DND-41 (cell line): ENCODE data around the gene GRIK2.

ENCODE experiments used
- ATAC-seq: fragments of 200-7000 bp; cut with Tn5 transposase; 3 replicates; pipeline ENCODE4 v1.9.1; 2021; ENCODE audit warnings: low read depth; ENCODE audit not compliant: insufficient read depth
- DNase-seq: peaks from one replicate; pipeline ENCODE4 v3.0.0-alpha.2; 2020
- H2AFZ ChIP-seq: 2 replicates; pipeline ENCODE4 v1.6.0; 2012; ENCODE audit warnings: low read depth, low read length
- H3K27ac ChIP-seq: 2 replicates; pipeline ENCODE4 v1.5.1; 2012; ENCODE audit warnings: low read length, inconsistent platforms
- H3K27me3 ChIP-seq: fragments of 200-600 bp; sonication (generic); 2 replicates; pipeline ENCODE4 v1.6.0; 2012; ENCODE audit warnings: low read length, mild to moderate bottlenecking, inconsistent platforms; ENCODE audit not compliant: insufficient read depth, poor library complexity
- H3K36me3 ChIP-seq: 2 replicates; pipeline ENCODE4 v1.5.1; 2012; ENCODE audit warnings: low read length, inconsistent platforms; ENCODE audit not compliant: insufficient read depth
- H3K4me1 ChIP-seq: 2 replicates; pipeline ENCODE4 v1.5.1; 2012; ENCODE audit warnings: mild to moderate bottlenecking, low read length; ENCODE audit not compliant: insufficient read depth
- H3K4me2 ChIP-seq: 2 replicates; pipeline ENCODE4 v1.6.0; 2012; ENCODE audit warnings: mild to moderate bottlenecking, moderate library complexity, low read length, inconsistent platforms; ENCODE audit not compliant: insufficient read depth
- H3K4me3 ChIP-seq, 2 experiments: fragments of 200-600 bp in 1 of 2; shearing (Covaris generic) in 1 of 2; 2 replicates each; pipeline ENCODE4 v1.5.1; 2012 to 2016; ENCODE audit warnings: inconsistent platforms in 2 of 2, low read length in 2 of 2, mild to moderate bottlenecking in 2 of 2, low read depth in 1 of 2, moderate library complexity in 1 of 2
- H3K79me2 ChIP-seq: 2 replicates; pipeline ENCODE4 v1.6.0; 2012; ENCODE audit warnings: low read length, inconsistent platforms; ENCODE audit not compliant: insufficient read depth
- H3K9ac ChIP-seq: 2 replicates; pipeline ENCODE4 v1.6.0; 2012; ENCODE audit warnings: low read depth, mild to moderate bottlenecking, inconsistent platforms, low read length, moderate library complexity
- H3K9me3 ChIP-seq: 2 replicates; pipeline ENCODE4 v1.5.1; 2012; ENCODE audit warnings: low read length, moderate library complexity, mild to moderate bottlenecking, inconsistent platforms; ENCODE audit not compliant: insufficient read depth, severe bottlenecking
- H4K20me1 ChIP-seq: 2 replicates; pipeline ENCODE4 v1.6.0; 2012; ENCODE audit warnings: low read length; ENCODE audit not compliant: insufficient read depth
- EZH2 ChIP-seq: IDR thresholded peaks from 3 replicates; pipeline ENCODE4 v1.6.1; 2012; ENCODE audit warnings: borderline replicate concordance, low read depth, mild to moderate bottlenecking, moderate library complexity, low read length, inconsistent platforms; ENCODE audit not compliant: severe bottlenecking
- TF ChIP-seq, protein P1 (sequence below): IDR thresholded peaks from 2 replicates; pipeline ENCODE4 v1.5.1; 2012; ENCODE audit warnings: borderline replicate concordance, low read length, moderate library complexity, mild to moderate bottlenecking; ENCODE audit not compliant: poor library complexity, severe bottlenecking; ENCODE audit errors: extremely low read depth

Gene GRIK2

DNA sequence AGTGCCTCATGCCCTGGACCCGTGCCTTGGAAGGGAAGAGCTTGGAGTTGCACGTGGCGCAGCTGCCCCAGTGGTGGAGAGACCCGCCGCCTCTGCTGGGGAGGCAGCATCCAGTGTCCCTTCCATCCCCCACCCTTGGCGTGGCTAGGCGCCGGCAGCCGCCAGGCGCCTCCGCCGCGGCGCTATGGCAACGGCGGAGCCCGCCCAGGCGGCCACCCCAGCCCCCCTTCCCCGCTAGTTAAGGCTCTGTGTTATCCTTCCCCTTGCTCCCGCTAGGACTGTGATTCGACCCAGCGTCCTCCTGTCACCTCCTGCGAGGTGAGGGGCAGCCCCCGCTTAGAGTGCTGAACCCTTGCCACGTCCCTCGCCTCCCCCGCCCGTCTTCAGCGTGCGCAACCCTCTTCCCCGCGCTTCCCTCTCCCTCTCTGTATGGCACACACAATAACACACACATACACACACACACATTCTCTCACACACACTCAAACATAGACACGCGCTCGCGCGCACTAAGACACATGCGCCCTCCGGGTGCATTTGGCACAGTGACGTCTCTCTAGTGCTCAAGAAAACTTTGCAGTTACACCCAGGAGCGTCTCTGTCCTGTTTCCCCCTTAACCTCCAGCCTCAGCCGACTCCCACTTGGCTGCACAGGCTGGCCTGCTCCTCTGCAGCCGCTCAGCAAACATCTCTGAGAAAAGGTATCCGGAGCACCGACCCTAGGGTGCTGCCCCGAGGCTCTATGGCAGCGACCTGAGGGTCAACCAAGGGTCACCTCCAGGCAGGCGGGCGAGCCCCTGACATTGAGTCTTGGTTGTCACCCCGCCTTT, 8.5 kb downstream of the GRIK2 start:
- Histone ChIP-seq H3K4me2 (no peak overlapping the region), H3K79me2 (no peaks in the 10 kb centered on the region), H4K20me1 (no peaks in the 10 kb centered on the region), H3K4me3 (no peak overlapping the region), H3K27me3 (no peaks in the 10 kb centered on the region), H3K27ac (no peak overlapping the region), H3K9me3 (peaks cover 3% of the 10 kb centered on the region), H2AFZ (no peak overlapping the region), H3K36me3 (no peaks in the 10 kb centered on the region), H3K4me1 (peaks cover 29% of the 10 kb centered on the region), H3K9ac (no peak overlapping the region)
- TF ChIP-seq, protein P1, sequence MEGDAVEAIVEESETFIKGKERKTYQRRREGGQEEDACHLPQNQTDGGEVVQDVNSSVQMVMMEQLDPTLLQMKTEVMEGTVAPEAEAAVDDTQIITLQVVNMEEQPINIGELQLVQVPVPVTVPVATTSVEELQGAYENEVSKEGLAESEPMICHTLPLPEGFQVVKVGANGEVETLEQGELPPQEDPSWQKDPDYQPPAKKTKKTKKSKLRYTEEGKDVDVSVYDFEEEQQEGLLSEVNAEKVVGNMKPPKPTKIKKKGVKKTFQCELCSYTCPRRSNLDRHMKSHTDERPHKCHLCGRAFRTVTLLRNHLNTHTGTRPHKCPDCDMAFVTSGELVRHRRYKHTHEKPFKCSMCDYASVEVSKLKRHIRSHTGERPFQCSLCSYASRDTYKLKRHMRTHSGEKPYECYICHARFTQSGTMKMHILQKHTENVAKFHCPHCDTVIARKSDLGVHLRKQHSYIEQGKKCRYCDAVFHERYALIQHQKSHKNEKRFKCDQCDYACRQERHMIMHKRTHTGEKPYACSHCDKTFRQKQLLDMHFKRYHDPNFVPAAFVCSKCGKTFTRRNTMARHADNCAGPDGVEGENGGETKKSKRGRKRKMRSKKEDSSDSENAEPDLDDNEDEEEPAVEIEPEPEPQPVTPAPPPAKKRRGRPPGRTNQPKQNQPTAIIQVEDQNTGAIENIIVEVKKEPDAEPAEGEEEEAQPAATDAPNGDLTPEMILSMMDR = no peak
- no peak for TF ChIP-seq EZH2
- no peak for ATAC-seq
- no peak for DNase-seq

DNA sequence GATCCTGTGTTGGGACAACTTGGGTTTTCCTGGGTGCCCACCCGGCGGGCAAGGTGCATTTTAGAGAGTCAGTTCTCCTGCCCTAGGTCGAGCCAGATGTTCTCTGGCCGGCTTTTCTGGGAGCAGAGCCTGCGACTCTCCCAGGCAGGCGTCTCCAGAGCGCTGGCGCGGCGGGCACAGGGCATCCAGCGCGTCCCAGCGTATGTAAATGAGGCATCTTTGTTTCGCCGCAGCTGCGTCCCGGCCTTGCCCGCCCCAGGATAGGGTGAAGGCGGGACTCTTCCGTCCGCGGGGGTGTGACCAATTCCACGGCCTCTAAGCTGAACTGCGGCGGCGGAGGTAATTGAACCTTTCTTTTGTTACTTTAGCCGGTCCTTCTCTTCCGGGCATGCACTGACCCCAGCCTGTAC, 9.1 kb downstream of the GRIK2 start:
- Histone ChIP-seq H3K27me3 (no peaks in the 10 kb centered on the region), H3K9ac (no peak overlapping the region), H2AFZ (no peak overlapping the region), H3K79me2 (no peaks in the 10 kb centered on the region), H4K20me1 (no peaks in the 10 kb centered on the region), H3K27ac (no peak overlapping the region), H3K36me3 (no peaks in the 10 kb centered on the region), H3K4me3 (no peak overlapping the region), H3K4me2 (no peak overlapping the region), H3K9me3 (peaks cover 3% of the 10 kb centered on the region), H3K4me1 (peaks cover 29% of the 10 kb centered on the region)
- TF ChIP-seq, protein P1 = no peak
- TF ChIP-seq EZH2 = no peak
- DNase-seq = no peak
- no peak for ATAC-seq

DNA sequence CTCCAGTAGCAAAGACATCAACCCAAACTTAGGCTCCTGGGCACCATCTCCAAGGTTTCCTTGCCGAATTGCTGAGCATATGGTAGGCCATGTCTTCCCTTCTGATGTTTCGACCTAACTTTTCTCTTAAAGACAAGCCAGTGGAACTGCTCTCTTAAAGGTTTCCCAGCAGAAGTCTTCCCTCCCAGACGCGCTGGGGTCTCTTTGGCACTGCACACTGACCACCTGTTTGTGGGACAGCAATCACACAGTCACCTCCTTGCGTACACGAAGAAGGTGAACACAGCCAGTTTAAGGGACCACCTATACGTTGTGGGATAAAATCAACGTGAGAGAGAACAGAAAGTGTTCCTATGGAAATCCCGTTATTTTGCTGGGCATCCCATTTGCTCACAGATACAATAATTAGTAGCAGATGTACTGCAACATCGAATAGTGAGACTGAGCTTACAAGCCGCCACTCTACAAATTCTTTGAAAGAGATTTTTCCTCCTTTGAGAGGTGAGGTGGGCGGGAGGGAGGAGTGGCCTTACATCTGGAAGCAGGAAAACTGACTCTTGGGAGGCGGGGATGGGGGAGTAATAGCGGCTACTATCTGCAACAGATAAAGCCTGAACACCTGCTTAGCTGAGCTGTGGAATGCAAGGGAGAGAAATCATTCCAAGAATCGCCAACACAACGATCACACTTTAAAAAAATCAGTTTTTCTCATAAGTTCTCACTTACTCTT, 9.9 kb downstream of the GRIK2 start:
- Histone ChIP-seq H3K27me3 (no peaks in the 10 kb centered on the region), H3K9ac (no peak overlapping the region), H3K4me3 (no peak overlapping the region), H2AFZ (no peak overlapping the region), H3K4me2 (no peak overlapping the region), H3K36me3 (no peaks in the 10 kb centered on the region), H3K79me2 (no peaks in the 10 kb centered on the region), H4K20me1 (no peaks in the 10 kb centered on the region), H3K9me3 (peaks cover 3% of the 10 kb centered on the region), H3K4me1 (peaks cover 29% of the 10 kb centered on the region), H3K27ac (no peak overlapping the region)
- TF ChIP-seq, protein P1 = no peak
- TF ChIP-seq EZH2 = no peak
- DNase-seq = no peak
- no peak for ATAC-seq
